PC-3 (cell line): ENCODE results near the gene DIAPH2. TPM values are rescaled to one million over a fixed set of nuclear protein-coding genes. Genes with fewer than 3 reads are reported as not detected.

ENCODE experiments used
- ATAC-seq: fragments of 200-7000 bp; cut with Tn5 transposase; 2 replicates; pipeline ENCODE4 v1.9.1; 2020; ENCODE audit warnings: mild to moderate bottlenecking, moderate library complexity
- BruUV-seq: library from RNA; stranded (reverse); fragments of 400-500 nt; replicated peaks from 2 replicates; lab custom pipeline; 2021; lab: Mats Ljungman, UMichigan
- CTCF ChIA-PET: fragments of 300-600 bp; sonication (Branson Sonifier 250); formaldehyde crosslinking; loops from one replicate; lab custom pipeline; 2022; ENCODE audit warnings: antibody characterized with exemption; lab: Charles Lee
- POLR2A ChIA-PET: fragments of 300-600 bp; sonication (Branson Sonifier 250); formaldehyde crosslinking; loops from one replicate; lab custom pipeline; 2022; ENCODE audit warnings: antibody characterized with exemption; ENCODE audit not compliant: unreplicated experiment; lab: Charles Lee
- DNase-seq: peaks from one replicate; pipeline ENCODE4 v3.0.0-alpha.2; 2015
- H2AFZ ChIP-seq: fragments of 300-600 bp; sonication (generic); 2 replicates; pipeline ENCODE4 v1.6.0; 2016; ENCODE audit warnings: antibody characterized with exemption, low read length
- H3F3A ChIP-seq: fragments of 300-600 bp; sonication (generic); one replicate; pipeline ENCODE4 v1.6.0; 2017; ENCODE audit warnings: antibody characterized with exemption, low read length, control low read depth, mild to moderate bottlenecking; ENCODE audit not compliant: unreplicated experiment
- H3K27ac ChIP-seq: fragments of 300-600 bp; sonication (generic); 2 replicates; pipeline ENCODE4 v1.5.1; 2016; ENCODE audit warnings: mild to moderate bottlenecking, low read length
- H3K27me3 ChIP-seq: fragments of 300-600 bp; sonication (generic); 2 replicates; pipeline ENCODE4 v1.6.1; 2016; ENCODE audit warnings: low read length, mixed read lengths
- H3K36me3 ChIP-seq: fragments of 300-600 bp; sonication (generic); 2 replicates; pipeline ENCODE4 v1.6.1; 2016; ENCODE audit warnings: low read depth, mixed run types, low read length, mixed read lengths
- H3K4me1 ChIP-seq: fragments of 300-600 bp; sonication (generic); 2 replicates; pipeline ENCODE4 v1.5.1; 2016; ENCODE audit warnings: low read length; ENCODE audit not compliant: insufficient read depth
- H3K4me2 ChIP-seq: fragments of 300-600 bp; sonication (generic); 2 replicates; pipeline ENCODE4 v1.6.0; 2016; ENCODE audit warnings: low read length
- H3K4me3 ChIP-seq: fragments of 300-600 bp; sonication (generic); 2 replicates; pipeline ENCODE4 v1.5.1; 2016; ENCODE audit warnings: mild to moderate bottlenecking, low read length, mixed read lengths
- H3K79me2 ChIP-seq: fragments of 300-600 bp; sonication (generic); 2 replicates; pipeline ENCODE4 v1.6.1; 2017; ENCODE audit warnings: low read length, mixed read lengths
- H3K9ac ChIP-seq: fragments of 300-600 bp; sonication (generic); 2 replicates; pipeline ENCODE4 v1.6.0; 2016; ENCODE audit warnings: mild to moderate bottlenecking, low read length
- H3K9me2 ChIP-seq: fragments of 300-600 bp; sonication (generic); replicated peaks from 2 replicates; pipeline ENCODE4 v1.6.1; 2016; ENCODE audit warnings: mixed run types, low read length, mixed read lengths
- H3K9me3 ChIP-seq: fragments of 300-600 bp; sonication (generic); 2 replicates; pipeline ENCODE4 v1.6.1; 2016; ENCODE audit warnings: low read length, mixed read lengths
- H4K20me1 ChIP-seq: fragments of 300-600 bp; sonication (generic); 2 replicates; pipeline ENCODE4 v1.6.1; 2016; ENCODE audit warnings: low read length, mixed read lengths
- EZH2 ChIP-seq: fragments of 300-600 bp; sonication (generic); IDR thresholded peaks from one replicate; pipeline ENCODE4 v1.6.1; 2017; ENCODE audit warnings: antibody characterized with exemption, mild to moderate bottlenecking, low read length; ENCODE audit not compliant: unreplicated experiment
- EZH2phosphoT487 ChIP-seq: fragments of 300-600 bp; sonication (generic); IDR thresholded peaks from 2 replicates; pipeline ENCODE4 v1.6.1; 2018; ENCODE audit warnings: mild to moderate bottlenecking, antibody characterized with exemption, low read length, borderline replicate concordance
- intact Hi-C: fragments of 100-400 bp; cut with micrococcal nuclease; formaldehyde crosslinking; loops from 2 replicates; pipeline ENCODE4 v1.9.0; 2023
- total RNA-seq: library from RNA; depleted of rRNA; stranded (reverse); fragments of >200 nt; gene quantifications from 2 replicates; pipeline ENCODE4 v1.2.3, GENCODE V29; 2014
- TF ChIP-seq, protein P1 (sequence below): fragments of 300-600 bp; sonication (generic); conservative IDR thresholded peaks from 2 replicates; pipeline ENCODE4 v1.5.1; 2017; ENCODE audit warnings: antibody characterized with exemption, low read depth, mild to moderate bottlenecking, low read length

The DIAPH2 gene
- total RNA-seq, 1 experiment from 2014 or later = 15.1 TPM

- H3K4me2 ChIP-seq = no peak overlapping the region
- H3K27me3 ChIP-seq = no peaks in the 10 kb centered on the region
- TF ChIP-seq, protein P1, sequence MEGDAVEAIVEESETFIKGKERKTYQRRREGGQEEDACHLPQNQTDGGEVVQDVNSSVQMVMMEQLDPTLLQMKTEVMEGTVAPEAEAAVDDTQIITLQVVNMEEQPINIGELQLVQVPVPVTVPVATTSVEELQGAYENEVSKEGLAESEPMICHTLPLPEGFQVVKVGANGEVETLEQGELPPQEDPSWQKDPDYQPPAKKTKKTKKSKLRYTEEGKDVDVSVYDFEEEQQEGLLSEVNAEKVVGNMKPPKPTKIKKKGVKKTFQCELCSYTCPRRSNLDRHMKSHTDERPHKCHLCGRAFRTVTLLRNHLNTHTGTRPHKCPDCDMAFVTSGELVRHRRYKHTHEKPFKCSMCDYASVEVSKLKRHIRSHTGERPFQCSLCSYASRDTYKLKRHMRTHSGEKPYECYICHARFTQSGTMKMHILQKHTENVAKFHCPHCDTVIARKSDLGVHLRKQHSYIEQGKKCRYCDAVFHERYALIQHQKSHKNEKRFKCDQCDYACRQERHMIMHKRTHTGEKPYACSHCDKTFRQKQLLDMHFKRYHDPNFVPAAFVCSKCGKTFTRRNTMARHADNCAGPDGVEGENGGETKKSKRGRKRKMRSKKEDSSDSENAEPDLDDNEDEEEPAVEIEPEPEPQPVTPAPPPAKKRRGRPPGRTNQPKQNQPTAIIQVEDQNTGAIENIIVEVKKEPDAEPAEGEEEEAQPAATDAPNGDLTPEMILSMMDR = no peak
- TF ChIP-seq EZH2phosphoT487 (no peak), EZH2 (no peak)
- ATAC-seq = no peak; the same call in 1 of the 2 replicates
- intact Hi-C loops = no loop called here
- no peak overlapping the region for H3K4me3 ChIP-seq
- H3K36me3 ChIP-seq = no peaks in the 10 kb centered on the region
- H3K9me2 ChIP-seq = no peaks in the 10 kb centered on the region
- peak; percentile 25 for DNase-seq
- H3K79me2 ChIP-seq = no peaks in the 10 kb centered on the region
- H3K27ac ChIP-seq = no peak overlapping the region
- no peaks in the 10 kb centered on the region for H3F3A ChIP-seq
- CTCF ChIA-PET = no interaction called here
- no peak overlapping the region for H3K9ac ChIP-seq
- H3K9me3 ChIP-seq = no peaks in the 10 kb centered on the region
- H4K20me1 ChIP-seq = no peaks in the 10 kb centered on the region
- POLR2A ChIA-PET = no interaction called here
- H2AFZ ChIP-seq = no peak overlapping the region
- peaks cover 9% of the 10 kb centered on the region for H3K4me1 ChIP-seq
- no TSS peak for BruUV-seq
Measured at GRCh38 chrX:97332963-97333362, 648.3 kb downstream of the DIAPH2 start.

DNA sequence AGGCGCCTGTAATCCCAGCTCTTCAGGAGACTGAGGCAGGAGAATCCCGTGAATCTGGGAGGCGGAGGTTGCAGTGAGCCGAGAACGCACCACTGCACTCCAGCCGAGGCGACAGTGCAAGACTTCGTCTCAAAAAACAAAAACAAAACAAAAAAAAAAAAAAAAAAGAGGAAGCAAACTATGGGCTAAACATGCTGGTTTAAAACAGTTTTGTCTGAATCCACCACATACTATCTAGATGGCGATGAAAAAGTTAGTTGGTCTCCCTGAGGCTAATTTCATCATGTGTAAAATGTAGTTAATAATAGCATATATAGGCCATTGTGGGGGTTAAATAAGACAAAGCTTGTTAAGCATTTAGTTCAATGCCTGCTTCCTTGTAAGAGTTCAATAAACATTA lies 650.2 kb downstream of the DIAPH2 start:
- Histone ChIP-seq H3K9me2 (no peaks in the 10 kb centered on the region), H3K27me3 (no peaks in the 10 kb centered on the region), H3K27ac (no peak overlapping the region), H3K9ac (no peak overlapping the region), H4K20me1 (no peaks in the 10 kb centered on the region), H3K4me1 (no peaks in the 10 kb centered on the region; the same call in 1 of the 2 replicates), H3K36me3 (no peaks in the 10 kb centered on the region), H3K9me3 (no peaks in the 10 kb centered on the region), H2AFZ (no peak overlapping the region), H3K4me2 (no peak overlapping the region), H3F3A (no peaks in the 10 kb centered on the region), H3K4me3 (no peak overlapping the region), H3K79me2 (no peaks in the 10 kb centered on the region)
- ChIA-PET CTCF (no interaction called here), POLR2A (no interaction called here)
- BruUV-seq = no TSS peak
- DNase-seq = no peak
- TF ChIP-seq, protein P1 = no peak
- no peak for TF ChIP-seq EZH2
- no peak for TF ChIP-seq EZH2phosphoT487
- intact Hi-C loops = no loop called here
- ATAC-seq = no peak

- Histone ChIP-seq H3K9me2 (no peaks in the 10 kb centered on the region), H3K36me3 (no peaks in the 10 kb centered on the region), H3F3A (no peaks in the 10 kb centered on the region), H3K27me3 (no peaks in the 10 kb centered on the region), H2AFZ (no peak overlapping the region), H3K27ac (no peak overlapping the region), H3K9ac (no peak overlapping the region), H3K4me1 (no peaks in the 10 kb centered on the region), H3K79me2 (no peaks in the 10 kb centered on the region), H3K9me3 (no peaks in the 10 kb centered on the region), H3K4me2 (no peak overlapping the region), H3K4me3 (no peak overlapping the region), H4K20me1 (no peaks in the 10 kb centered on the region)
- TF ChIP-seq, protein P1 = no peak
- TF ChIP-seq EZH2phosphoT487 (no peak), EZH2 (no peak)
- intact Hi-C loops = no loop called here
- DNase-seq = no peak
- CTCF ChIA-PET = no interaction called here
- ATAC-seq = no peak
- POLR2A ChIA-PET = no interaction called here
- BruUV-seq = no TSS peak
Measured at GRCh38 chrX:97344724-97345123, 660.1 kb downstream of the DIAPH2 start.
